GM21619 (cell line): ENCODE results near the gene CFAP74.

Experiments
- ATAC-seq: cut with Tn5 transposase; IDR thresholded peaks from one replicate; pipeline ENCODE4 v1.9.1; 2021; ENCODE audit not compliant: unreplicated experiment

The CFAP74 gene

GRCh38 chr1:2019571-2020309 is 16.2 kb upstream of the CFAP74 start:
- ATAC-seq = no peak

GRCh38 chr1:2019172-2019543 is 15.6 kb upstream of the CFAP74 start, which contains the start of gene GABRD:
TSS of gene GABRD (plus strand) at chr1:2019345. CDS start at chr1:2019424, 79 bp downstream.
- ATAC-seq = no peak

- no peak for ATAC-seq
Measured at GRCh38 chr1:2018217-2019171, 14.9 kb upstream of the CFAP74 start.

- ATAC-seq = no peak
Measured at GRCh38 chr1:2016123-2016522, 12.5 kb upstream of the CFAP74 start.

GRCh38 chr1:2014741-2015735 is 11.5 kb upstream of the CFAP74 start:
- ATAC-seq = no peak

- ATAC-seq = no peak
Measured at GRCh38 chr1:2014181-2014580, 10.6 kb upstream of the CFAP74 start.

- no peak for ATAC-seq
Measured at GRCh38 chr1:2009101-2010053, 5.8 kb upstream of the CFAP74 start.

GRCh38 chr1:2004856-2005255 is 1.3 kb upstream of the CFAP74 start:
- no peak for ATAC-seq

- no peak for ATAC-seq
Measured at GRCh38 chr1:2001773-2002411, 1.7 kb downstream of the CFAP74 start.

GRCh38 chr1:2000850-2001249 is 2.7 kb downstream of the CFAP74 start:
- no peak for ATAC-seq

GRCh38 chr1:2000432-2000831 is 3.2 kb downstream of the CFAP74 start:
- no peak for ATAC-seq

- no peak for ATAC-seq
Measured at GRCh38 chr1:1997576-1997975, 6.0 kb downstream of the CFAP74 start.

- ATAC-seq = no peak
Measured at GRCh38 chr1:1996207-1996651, 7.4 kb downstream of the CFAP74 start.

GRCh38 chr1:1994536-1994935 is 9.1 kb downstream of the CFAP74 start:
- ATAC-seq = no peak

- no peak for ATAC-seq
Measured at GRCh38 chr1:1990222-1990621, 13.4 kb downstream of the CFAP74 start.

GRCh38 chr1:1989789-1990188 is 13.8 kb downstream of the CFAP74 start:
- no peak for ATAC-seq

- ATAC-seq = no peak
Measured at GRCh38 chr1:1989102-1989542, 14.5 kb downstream of the CFAP74 start.

GRCh38 chr1:1988061-1988945 is 15.3 kb downstream of the CFAP74 start:
- ATAC-seq = no peak
